Ovary (tissue), 3 donors: ENCODE results near the gene LYZL2.

Experiments used
- POLR2A ChIP-seq: fragments of 450-650 bp; IDR thresholded peaks from one replicate; pipeline ENCODE4 v1.6.1; 2017; ENCODE audit warnings: antibody characterized with exemption, mild to moderate bottlenecking, moderate library complexity
- TF ChIP-seq, protein P1 (sequence below), 3 donors: fragments of 450-650 bp in 2 of 3; fragments of 200-600 bp in 1 of 3; IDR thresholded peaks; one replicate each; pipeline versions ENCODE4 v1.5.1 to v1.8.0; 2016 to 2022; ENCODE audit warnings: antibody characterized with exemption in 3 of 3, mild to moderate bottlenecking in 1 of 3
- donor health status: DM: no; HTN: no; CAD: no.

DNA sequence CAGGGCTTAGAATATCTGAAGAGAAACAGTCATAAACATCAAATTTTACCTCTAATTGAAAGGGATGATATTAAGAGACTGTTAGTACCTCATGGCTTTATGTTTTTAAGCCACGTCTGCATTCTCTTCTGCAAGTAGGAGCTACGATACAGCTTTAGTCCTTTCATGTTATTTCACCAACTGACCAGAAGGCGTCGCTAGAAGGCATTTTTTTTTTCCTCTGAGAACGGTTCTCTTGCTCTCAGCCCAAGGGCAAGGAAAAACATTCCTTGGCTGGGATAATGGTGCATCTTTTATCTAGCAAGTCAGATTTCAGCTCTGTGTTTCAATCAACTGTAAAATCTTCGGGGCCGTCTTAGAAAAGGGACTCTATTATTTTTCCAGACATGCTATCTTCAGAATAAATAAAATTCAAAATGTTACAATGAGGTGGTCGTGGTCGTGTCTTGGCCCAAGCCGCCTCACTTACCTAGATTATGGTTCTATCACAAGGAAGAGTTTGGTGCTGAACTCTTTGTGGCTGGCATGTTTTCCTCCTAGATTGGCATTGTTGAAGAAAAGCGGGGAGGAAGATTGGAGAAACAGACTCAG is 41.6 kb upstream of the LYZL2 start:
- TF ChIP-seq, protein P1, sequence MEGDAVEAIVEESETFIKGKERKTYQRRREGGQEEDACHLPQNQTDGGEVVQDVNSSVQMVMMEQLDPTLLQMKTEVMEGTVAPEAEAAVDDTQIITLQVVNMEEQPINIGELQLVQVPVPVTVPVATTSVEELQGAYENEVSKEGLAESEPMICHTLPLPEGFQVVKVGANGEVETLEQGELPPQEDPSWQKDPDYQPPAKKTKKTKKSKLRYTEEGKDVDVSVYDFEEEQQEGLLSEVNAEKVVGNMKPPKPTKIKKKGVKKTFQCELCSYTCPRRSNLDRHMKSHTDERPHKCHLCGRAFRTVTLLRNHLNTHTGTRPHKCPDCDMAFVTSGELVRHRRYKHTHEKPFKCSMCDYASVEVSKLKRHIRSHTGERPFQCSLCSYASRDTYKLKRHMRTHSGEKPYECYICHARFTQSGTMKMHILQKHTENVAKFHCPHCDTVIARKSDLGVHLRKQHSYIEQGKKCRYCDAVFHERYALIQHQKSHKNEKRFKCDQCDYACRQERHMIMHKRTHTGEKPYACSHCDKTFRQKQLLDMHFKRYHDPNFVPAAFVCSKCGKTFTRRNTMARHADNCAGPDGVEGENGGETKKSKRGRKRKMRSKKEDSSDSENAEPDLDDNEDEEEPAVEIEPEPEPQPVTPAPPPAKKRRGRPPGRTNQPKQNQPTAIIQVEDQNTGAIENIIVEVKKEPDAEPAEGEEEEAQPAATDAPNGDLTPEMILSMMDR (IDR thresholded peaks at IDR 0.05), result peak; percentile 26 to 51 (median 28)
- no peak for TF ChIP-seq POLR2A
